DND-41 (cell line): ENCODE results near the gene RHOJ.

Experiments used
- CTCF ChIP-seq: IDR thresholded peaks from 2 replicates; pipeline ENCODE4 v1.5.1; 2012; ENCODE audit warnings: borderline replicate concordance, low read length, moderate library complexity, mild to moderate bottlenecking; ENCODE audit not compliant: poor library complexity, severe bottlenecking; ENCODE audit errors: extremely low read depth
- EZH2 ChIP-seq: IDR thresholded peaks from 3 replicates; pipeline ENCODE4 v1.6.1; 2012; ENCODE audit warnings: borderline replicate concordance, low read depth, mild to moderate bottlenecking, moderate library complexity, low read length, inconsistent platforms; ENCODE audit not compliant: severe bottlenecking

- TF ChIP-seq CTCF (no peak), EZH2 (no peak)
Measured at GRCh38 chr14:63276016-63276415, 71.8 kb downstream of the RHOJ start.
